ENCODE measurements around the gene STARD3.

DNA sequence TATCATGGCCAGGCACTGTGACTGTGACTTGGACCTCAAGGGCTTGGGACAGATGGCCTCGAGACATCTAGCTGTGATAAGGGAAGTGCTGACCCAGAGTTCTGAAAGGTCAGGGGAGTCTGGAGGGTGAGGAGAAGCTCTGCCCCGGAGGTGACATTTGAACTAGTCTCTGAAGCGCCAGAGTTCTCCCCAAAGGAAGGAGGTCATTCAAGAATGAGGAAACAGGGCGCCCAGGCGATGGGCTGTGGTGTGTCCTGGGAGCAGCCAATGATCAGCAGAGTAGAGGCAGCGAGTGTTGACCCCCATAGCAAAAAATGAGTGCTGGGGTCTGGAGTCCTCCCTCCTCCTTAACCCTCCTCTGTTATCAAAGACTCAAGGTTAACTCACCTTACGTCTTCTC, 4.9 kb downstream of the STARD3 start:
- TF ChIP-seq TARDBP (IDR thresholded peaks at IDR 0.05) (no peak), SUZ12 (IDR thresholded peaks at IDR 0.05) (no peak), ELF4 (IDR thresholded peaks at IDR 0.05) (no peak), ZNF384 (IDR thresholded peaks at IDR 0.05) (no peak), FOXM1 (IDR thresholded peaks at IDR 0.05; ENCODE audit: borderline replicate concordance) (no peak), SP1 (IDR thresholded peaks at IDR 0.05) (no peak), NFRKB (IDR thresholded peaks at IDR 0.05) (no peak), L3MBTL2 (conservative IDR thresholded peaks at IDR 0.05) (no peak), FOXK2 (IDR thresholded peaks at IDR 0.05) (no peak), ARNT (IDR thresholded peaks at IDR 0.05) (no peak), HDGF (IDR thresholded peaks at IDR 0.05; ENCODE audit: borderline replicate concordance) (no peak)
- TF ChIP-seq, protein P1, sequence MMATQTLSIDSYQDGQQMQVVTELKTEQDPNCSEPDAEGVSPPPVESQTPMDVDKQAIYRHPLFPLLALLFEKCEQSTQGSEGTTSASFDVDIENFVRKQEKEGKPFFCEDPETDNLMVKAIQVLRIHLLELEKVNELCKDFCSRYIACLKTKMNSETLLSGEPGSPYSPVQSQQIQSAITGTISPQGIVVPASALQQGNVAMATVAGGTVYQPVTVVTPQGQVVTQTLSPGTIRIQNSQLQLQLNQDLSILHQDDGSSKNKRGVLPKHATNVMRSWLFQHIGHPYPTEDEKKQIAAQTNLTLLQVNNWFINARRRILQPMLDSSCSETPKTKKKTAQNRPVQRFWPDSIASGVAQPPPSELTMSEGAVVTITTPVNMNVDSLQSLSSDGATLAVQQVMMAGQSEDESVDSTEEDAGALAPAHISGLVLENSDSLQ (IDR thresholded peaks at IDR 0.05): no peak

Measured in HEK293T (cell line).